Inflammatory macrophage (primary cell): ENCODE data around the gene FDX1.

Experiments
- DNase-seq, 2 donors: peaks; one replicate each; pipeline ENCODE4 v3.0.0-alpha.2; 2020 to 2022

FDX1 gene

DNA sequence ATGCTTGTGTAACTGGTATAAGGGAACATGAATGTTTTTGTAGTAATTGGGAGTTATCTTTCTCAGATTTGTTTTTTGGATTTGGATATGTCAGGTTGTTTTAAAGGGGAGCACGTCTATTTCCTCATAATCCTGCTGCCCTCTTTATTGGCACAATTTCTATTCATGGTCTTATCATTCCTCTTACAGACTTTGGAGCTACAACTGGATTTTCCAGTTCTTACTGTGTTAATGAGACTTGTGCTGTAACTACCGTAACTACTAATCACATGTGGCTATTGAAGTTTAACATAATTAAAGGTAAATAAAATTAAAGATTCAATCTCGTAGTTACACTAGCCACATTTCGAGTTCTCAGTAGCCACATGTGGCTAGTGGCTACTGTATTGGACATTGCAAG, 1.9 kb downstream of the FDX1 start:
- no peak for DNase-seq

DNA sequence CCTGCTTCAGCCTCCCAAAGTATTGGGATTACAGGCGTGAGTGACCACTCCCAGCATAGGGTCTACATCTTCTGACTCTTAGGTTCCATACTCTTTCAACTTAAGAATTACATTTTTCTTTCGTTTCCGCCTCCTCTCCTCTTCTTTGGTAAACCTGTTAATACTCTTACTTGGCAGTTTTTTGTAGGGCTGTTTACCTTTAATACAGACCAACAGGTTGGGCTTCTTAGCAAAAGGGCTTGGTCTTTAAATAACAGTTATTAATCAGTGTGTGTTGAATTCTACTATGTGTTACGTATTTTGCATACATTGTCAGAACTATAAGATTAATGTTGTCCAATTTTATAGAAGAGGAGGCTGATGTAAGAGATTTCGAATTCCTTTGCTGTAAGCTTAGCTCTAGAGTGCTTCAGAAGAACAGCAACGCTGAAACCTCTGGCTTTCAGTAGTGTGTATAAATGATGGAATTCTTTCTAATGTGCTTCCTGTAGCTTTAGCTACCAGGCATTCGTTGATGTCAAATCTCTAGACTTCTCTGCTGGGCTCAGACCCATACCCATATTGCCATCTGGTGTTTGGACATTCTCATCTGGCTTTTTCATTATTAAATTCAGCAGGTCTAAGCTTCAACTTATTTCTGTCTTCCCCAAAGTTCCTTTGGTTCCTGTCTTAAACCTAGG, 3.1 kb downstream of the FDX1 start:
- DNase-seq, result no peak

DNA sequence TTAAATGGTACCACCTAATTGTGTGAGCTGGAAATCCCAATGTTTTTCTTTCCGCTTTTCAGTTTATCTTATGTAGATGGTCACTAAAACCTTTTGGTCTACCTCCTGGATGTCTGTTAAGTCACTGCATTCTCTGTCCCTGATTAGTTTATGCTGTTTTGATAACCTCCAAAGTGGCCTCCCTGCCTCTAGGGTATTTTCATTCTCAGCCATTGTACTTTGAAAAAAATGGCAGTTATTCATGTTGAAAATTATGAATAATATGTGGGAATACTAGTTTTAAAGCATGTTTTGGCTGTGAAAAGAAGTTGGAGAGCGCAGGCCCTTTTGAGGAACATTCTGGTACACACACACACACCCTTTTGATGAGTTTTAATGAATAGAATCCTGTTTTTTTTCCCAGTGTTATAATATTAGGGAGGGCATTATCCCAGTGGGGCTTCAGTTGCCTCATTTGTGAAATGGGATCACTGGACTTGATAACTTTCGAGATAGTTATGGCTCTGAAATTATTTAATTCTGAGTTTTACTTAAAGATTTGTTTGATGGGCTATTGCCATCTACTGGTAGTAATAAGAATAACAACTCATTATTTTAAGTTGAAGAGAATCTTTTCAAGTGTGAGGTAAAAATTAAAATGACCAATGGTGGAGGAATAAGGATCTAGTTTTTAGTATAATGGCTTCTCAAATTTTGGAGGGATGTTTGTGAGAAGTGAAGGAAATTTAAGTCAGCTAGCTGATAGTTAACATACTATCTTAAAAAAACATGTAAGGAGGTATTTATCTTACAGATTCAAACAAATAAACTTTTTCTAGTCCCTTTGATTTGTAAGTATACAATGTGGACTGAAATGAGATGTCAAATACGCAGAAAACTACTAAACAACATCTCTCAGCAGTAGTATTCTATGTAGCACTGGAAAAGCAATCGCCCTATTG, 3.9 kb downstream of the FDX1 start:
- DNase-seq, result peak in 1 of 2 donors; percentile 64

DNA sequence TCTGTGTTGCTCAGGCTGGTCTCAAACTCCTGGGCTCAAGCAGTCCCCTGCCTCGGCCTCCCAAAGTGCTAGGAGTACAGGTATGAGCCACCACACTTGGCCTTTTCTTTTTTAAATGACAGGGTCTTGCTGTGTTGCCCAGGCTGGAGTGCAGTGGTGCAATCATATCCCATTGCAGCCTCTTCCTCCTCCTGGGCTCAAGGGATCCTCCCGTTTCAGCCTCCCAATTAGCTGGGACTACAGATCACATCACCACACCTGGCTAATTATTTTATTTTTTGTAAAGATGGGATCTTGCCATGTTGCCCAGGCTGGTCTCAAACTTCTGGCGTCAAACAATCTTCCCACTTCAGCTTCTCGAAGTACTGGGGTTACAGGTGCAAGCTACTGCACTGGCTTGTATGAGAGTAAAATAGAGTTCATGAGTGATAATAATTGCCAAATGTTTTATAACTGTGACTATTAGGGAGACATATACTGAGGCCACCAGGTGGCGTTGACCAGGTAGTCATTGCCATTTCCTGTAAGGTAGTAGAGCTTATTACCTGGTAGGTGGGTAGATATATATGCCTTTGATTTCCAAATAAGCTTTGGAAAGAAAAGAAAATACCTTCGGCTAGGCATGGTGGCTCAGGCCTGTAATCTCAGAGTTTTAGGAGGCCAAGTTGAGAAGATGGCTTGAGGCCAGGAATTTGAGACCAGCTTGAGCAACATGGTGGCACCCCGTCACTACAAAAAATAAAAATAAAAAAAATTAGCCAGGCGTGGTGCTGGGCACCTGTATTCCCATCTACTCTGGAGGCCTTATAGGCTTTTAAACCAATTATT, 5.4 kb downstream of the FDX1 start:
- no peak for DNase-seq

- no peak for DNase-seq
These were observed 6.3 kb downstream of the FDX1 start for GRCh38 chr11:110435780-110436717.

- no peak for DNase-seq
These were observed 8.3 kb downstream of the FDX1 start for GRCh38 chr11:110438017-110438416.

GRCh38 chr11:110445437-110445836, 15.7 kb downstream of the FDX1 start:
- no peak for DNase-seq

DNA sequence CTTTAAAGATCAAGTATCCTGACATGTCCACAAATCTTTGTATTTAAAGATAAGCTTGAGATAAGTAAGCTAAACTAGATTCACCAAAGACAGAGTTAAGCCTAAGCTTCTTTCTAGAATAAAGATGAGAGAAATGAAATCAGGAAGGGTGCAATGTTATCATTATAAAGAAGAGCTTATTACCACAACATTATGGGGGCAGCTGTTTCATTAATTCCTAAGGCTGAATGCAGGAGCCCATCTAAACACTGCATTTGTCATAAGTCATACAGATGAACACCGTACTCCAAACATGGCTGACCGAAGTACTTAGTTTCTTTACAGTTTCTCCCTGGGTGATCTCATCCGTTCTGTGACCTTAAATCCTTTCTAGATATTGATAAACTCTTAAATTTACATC, 16.3 kb downstream of the FDX1 start:
- no peak for DNase-seq

GRCh38 chr11:110446594-110446993, 16.8 kb downstream of the FDX1 start:
- DNase-seq, result no peak

- DNase-seq, result no peak
These were observed 17.6 kb downstream of the FDX1 start for GRCh38 chr11:110447343-110447742.

DNA sequence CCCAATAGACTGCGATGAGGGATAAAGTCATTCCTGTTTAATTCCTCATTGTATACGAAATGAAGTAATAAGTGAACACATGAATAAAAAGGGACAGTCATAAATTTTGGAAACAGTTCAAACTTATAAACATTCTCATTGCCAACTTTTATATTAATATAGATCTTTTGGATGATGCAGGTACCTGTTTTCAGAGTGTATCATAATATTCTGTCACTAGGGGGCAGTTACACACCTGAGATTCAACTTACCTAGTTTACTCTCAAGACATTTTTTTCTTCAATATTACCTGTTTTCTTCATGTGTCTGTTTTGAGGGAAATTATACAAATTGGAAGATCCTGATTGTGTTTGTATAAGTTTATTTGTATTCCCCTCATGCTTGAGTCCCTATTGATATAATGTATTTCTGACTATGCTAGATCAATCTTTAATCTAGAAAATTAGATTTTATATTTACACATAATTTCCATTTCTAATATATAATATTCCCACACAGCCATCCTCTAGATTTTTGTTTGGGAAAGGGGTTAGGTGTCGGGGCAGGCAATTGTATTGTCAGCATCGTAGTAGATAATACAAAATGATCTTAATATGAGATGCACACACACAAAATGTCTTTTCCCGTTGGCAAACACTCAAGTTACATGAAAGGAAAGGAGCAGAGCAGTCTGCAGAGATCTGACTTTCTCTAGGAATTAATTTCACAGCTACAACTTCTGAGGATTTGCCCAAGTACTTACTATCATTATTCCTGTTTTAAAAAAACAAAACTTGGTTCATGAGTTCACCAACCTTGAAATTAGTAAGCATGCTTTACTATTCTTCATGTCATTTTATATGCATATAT, 18.4 kb downstream of the FDX1 start:
- no peak for DNase-seq

- no peak for DNase-seq
These were observed 20.5 kb downstream of the FDX1 start for GRCh38 chr11:110450246-110450645.

DNA sequence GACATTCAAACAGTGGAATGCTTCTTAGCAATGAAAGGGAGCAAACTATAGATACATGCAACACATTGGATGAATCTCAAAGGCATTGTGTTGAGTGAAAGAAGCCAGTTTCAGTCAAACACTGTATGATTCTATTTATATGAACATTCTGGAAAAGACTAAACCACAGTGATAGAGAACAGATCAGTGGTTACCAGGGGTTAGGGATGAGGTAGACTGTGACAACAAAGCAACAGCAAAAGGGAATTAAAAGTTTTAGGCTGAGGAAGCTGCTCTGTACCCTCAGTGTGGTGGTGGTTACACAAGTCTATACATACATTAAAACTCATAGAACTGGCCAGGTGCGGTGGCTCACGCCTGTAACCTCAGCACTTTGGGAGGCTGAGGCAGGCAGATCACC, 23.0 kb downstream of the FDX1 start:
- DNase-seq, result no peak

DNA sequence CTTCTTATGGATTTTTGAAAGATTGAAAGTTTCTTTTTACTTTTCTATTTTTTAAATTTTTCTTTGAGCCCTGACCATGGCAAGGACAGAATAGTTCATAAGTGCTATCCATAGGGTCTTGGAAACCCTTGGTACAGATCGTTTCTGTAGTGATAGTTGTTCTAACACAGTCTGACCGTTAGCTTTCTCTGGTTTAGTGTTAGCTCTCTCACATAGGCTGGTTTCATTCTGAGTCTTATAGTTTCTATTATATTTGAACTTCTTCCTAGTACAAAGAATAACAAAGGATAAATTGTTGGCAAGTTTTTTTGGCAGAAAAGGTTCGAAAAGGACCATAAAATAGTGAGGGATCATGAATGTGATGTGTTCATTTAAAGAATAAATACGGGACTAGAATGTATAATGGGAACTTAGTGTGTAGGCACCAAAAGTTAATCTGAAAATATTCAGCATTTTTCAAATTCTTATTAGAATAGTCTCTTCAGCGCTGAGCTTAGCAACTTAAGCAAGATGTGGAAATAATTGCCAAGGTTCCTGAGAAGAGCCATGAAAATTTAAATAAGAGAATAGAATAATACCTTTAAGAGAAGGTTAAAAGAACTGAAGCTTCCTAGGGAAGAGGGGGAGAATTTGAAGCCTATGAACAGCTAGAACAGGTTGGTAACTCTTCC, 24.1 kb downstream of the FDX1 start:
- no peak for DNase-seq

DNA sequence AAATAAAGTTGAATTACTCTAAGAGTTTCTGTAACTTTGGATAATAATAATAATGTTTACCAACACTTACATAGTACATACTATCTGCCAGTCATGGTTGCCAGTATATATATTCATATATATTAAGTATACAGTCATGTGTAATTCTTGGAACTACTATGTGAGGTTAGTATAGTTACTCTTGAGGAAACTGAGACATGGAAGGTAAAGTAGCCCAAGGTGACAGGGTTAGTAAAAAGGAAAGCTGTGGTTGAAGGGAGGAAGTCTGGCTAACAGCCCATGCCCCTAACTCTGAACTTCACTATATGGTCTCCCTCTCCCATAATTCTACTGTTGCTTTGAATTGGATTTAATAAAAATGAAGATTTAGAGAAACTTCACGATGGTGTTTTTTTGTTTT, 24.9 kb downstream of the FDX1 start:
- DNase-seq, result no peak

DNA sequence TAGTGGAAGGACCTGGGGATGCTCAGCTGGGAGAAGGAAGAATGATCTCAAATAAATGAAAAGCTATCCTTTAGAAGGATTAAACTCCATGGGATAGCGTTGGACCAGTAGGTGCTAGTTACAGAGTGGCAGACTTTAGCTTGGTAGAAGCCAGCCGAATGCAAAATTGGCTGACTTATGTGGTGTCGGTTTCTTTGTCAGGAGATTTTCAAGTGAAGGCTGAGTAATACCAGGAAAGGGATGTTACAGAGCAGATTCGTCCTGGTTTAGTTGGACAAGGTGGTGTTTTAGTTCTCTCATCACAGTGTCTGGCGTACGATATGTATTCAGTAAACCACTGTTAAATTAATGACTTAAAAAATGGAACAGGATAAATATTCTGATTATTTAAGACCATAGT, 26.0 kb downstream of the FDX1 start:
- DNase-seq, result no peak

DNA sequence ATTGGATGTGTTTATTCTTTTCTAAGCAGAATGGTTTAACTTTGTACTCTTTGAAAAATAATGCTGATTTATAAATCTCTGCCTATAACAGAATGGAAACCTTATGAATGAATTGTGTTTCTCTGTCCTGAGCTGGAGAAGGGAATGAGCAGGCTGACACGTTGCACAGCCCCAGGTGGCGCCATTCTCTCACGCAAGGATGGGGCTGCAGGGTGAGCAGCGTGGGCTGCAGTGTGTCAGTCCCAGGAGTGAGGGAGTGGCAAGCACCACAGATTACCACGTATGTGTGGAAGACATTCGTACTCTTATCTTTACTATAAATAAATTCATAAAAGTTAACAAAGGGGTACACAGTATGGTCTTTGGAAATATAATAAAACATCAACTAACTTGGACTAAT, 33.4 kb downstream of the FDX1 start:
- DNase-seq, result peak; percentile 38 to 47

GRCh38 chr11:110465231-110465630, 35.5 kb downstream of the FDX1 start:
- DNase-seq, result no peak

DNA sequence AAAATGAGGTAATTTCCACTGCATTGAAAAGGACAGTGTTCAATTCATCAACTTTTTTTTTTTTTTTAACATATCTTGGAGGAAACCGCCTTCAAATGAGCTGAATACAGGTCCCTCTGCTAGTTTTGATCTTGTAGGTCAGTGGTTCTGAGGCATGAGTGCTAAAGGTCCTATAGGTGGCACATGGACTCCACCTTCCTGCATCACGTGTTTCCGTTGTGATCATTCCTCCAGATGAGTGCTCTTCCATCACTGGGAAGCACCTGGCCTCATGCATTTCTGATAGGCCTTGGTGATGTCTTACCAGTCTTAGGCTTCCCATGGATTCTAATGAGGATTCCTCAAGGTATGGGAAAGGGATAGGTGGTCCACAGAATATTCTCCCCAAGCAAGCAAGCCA, 37.8 kb downstream of the FDX1 start:
- DNase-seq, result no peak

GRCh38 chr11:110468121-110468520, 38.4 kb downstream of the FDX1 start:
- no peak for DNase-seq
